ENCODE data around the gene PIK3C3.
"Not testable (repeated sequence)": the region's sequence is repeated elsewhere in the genome, so short reads cannot be mapped to it uniquely, and the experiment has no call there.

Gene PIK3C3

DNA sequence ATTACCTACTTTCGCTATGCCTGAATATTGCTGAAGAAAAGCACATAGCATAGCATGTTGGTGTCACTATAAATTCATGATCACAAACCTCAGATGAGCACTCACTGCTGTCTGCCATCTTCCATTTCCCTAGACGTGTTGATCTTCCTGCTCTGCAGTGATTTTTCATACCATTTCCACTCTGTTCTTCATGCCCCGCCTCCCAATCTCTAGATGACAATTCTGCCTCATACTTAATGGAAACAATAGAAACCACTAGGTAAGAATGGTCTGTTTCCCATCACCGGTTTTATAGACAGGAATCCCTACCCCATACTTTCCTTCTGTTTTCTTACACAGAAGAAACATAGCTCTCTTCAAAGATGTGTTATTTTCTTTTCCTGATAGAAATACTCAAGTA lies 63.8 kb downstream of the PIK3C3 start:
- no peak overlapping the region for H3K4me3 ChIP-seq (ENCODE audit: low read depth, low read length)

DNA sequence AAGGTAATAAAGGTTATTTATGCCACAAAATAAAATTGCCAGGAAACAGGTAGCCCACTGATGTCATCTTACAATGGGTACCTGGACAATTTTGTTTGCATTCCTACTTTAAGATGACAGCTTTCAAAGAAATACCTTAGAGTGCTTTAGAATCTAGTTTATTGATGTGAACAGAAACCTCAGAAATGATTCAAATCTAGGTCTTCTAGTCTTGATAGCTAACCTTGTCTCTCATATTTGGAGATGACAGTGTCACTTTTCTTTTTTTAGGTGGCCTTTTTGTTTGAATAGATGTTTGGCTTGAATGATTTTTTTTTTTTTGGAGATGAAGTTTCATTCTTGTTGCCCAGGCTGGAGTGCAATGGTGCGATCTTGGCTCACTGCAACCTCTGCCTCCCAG lies 69.1 kb downstream of the PIK3C3 start:
- H3K4me3 ChIP-seq (ENCODE audit: low read depth, low read length), result no peak overlapping the region

GRCh38 chr18:42025491-42025890 lies 70.5 kb downstream of the PIK3C3 start:
- H3K4me3 ChIP-seq (ENCODE audit: low read depth, low read length), result no peak overlapping the region

DNA sequence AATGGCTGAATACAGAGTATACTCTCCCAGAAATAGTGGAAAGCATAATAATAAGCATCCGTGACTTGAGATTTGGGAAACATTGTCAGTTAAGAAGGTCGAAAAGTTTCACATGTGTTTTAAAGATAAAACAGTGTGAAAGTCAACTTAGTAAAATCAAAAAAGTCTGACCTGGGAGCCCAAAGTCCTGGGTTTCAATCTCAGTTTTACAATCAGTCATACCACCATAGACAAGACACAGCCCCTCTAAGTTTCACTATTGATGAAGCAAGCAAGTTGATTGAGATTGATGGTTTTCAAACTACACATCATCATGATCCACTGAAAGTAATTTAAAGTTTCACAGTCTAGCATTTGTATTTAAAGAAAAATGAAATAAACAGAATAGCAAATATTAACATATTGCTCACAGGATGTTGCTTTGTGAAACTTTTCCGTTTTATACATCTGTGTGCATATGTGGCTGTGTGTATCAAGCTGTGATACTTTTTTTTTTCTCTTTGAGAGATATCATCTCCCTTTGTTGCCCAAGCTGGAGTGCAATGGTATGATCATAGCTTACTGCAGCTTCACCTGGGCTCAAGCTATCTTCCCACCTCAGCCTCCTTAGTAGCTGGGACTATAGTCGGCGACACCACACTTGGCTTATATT lies 71.1 kb downstream of the PIK3C3 start:
- H3K4me3 ChIP-seq (ENCODE audit: low read depth, low read length), result no peak overlapping the region

- no peak overlapping the region for H3K4me3 ChIP-seq (ENCODE audit: low read depth, low read length)
Observed at GRCh38 chr18:42028247-42028832, 73.3 kb downstream of the PIK3C3 start.

DNA sequence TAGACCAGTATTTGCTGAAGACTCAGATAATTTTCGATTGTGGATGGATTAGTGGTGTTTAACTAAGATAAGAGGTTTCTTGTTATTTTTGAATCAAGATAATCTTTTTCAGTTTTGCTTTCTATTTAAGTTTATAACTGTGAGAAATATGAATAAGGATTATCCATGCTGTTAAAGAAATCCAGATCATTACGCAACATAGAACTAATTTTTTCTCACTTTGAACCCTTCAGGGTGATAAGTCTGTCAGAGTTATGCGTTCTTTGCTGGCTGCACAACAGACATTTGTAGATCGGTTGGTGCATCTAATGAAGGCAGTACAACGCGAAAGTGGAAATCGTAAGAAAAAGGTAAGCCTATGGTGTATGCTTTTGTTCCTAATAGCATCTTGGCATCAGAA lies 74.1 kb downstream of the PIK3C3 start:
- H3K4me3 ChIP-seq (ENCODE audit: low read depth, low read length), result no peak overlapping the region

GRCh38 chr18:42030586-42031182 lies 75.7 kb downstream of the PIK3C3 start:
- H3K4me3 ChIP-seq (ENCODE audit: low read depth, low read length), result no peak overlapping the region

- H3K4me3 ChIP-seq (ENCODE audit: low read depth, low read length), result no peak overlapping the region
Observed at GRCh38 chr18:42032447-42032846, 77.4 kb downstream of the PIK3C3 start.

GRCh38 chr18:42033137-42033810 lies 78.2 kb downstream of the PIK3C3 start:
- H3K4me3 ChIP-seq (ENCODE audit: low read depth, low read length), result no peak overlapping the region

- H3K4me3 ChIP-seq (ENCODE audit: low read depth, low read length), result no peak overlapping the region
Observed at GRCh38 chr18:42038936-42039335, 83.9 kb downstream of the PIK3C3 start.

DNA sequence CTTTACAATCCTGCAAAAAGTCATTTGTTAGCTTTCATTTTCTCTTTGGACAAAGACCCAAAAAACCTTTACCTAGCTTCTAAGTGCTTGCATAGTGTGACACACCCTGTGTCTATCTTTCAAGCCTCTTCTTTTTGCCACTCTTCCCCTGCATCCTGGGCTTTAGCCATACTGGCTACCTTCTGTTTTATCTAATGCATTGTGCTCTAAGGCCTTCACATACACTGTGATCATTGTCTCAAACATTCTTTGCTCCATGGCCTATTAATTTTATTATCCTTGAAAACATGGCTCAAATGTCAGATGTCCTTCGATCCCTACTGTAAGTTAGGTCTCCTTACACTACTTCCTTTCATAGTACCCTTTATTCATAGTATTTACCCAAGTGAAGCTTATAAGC lies 84.4 kb downstream of the PIK3C3 start:
- no peak overlapping the region for H3K4me3 ChIP-seq (ENCODE audit: low read depth, low read length)

DNA sequence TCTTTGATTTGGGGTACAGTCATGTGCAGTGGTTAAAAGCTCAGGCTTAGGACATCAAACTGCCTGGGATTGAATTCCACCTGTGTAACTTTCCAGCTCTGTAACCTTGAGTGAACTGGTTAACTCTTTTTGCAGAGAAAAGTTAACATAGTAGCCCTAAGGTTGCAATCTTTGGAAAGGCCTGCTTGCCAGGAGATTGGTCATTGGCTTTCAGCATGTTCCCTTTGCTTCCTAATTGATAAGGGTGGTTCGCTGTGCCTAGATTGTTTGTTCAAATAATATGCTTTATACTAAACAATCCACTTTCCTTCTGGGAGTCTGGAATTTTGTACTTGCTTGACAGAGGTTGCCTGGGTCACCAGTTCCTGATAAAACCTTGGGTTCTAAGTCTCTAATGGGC lies 86.8 kb downstream of the PIK3C3 start:
- H3K4me3 ChIP-seq (ENCODE audit: low read depth, low read length), result no peak overlapping the region

GRCh38 chr18:42045346-42045745 lies 90.3 kb downstream of the PIK3C3 start:
- no peak overlapping the region for H3K4me3 ChIP-seq (ENCODE audit: low read depth, low read length)

DNA sequence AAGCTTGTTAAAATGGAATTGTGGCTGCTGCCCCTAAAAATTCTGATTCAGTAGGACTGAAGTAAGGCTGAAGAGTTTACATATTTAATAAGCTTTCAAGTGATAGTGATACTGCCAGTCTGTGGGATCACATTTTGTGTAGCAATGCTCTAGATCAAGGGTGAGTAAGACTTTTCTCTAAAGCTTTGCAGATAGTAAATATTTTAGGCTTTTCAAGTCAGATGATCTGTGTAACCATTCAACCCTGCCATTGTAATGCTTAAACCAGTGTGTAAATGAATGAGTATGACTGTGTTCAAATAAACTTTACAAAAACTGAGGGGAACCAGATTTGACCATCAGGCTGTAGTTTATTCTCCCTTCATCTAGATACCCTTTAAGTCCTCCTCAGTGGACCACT lies 92.7 kb downstream of the PIK3C3 start:
- H3K4me3 ChIP-seq (ENCODE audit: low read depth, low read length), result no peak overlapping the region

GRCh38 chr18:42048158-42048557 lies 93.1 kb downstream of the PIK3C3 start:
- H3K4me3 ChIP-seq (ENCODE audit: low read depth, low read length), result no peak overlapping the region

DNA sequence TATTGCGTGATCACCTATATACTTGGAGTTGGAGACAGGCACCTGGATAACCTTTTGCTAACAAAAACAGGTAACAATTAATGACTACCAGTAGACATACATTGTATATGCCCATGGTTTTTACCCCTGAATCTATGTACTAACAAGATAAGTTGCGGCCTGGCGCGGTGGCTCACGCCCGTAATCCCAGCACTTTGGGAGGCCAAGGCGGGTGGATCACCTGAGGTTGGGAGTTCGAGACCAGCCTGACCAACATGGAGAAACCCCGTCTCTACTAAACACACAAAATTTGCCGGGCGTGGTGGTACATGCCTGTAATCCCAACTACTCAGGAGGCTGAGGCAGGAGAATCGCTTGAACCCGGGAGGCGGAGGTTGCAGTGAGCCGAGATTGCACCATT lies 94.5 kb downstream of the PIK3C3 start:
- not testable (repeated sequence) for H3K4me3 ChIP-seq (ENCODE audit: low read depth, low read length)

- H3K4me3 ChIP-seq (ENCODE audit: low read depth, low read length), result no peak overlapping the region
Observed at GRCh38 chr18:42051411-42051810, 96.4 kb downstream of the PIK3C3 start.

GRCh38 chr18:42052122-42052708 lies 97.2 kb downstream of the PIK3C3 start:
- H3K4me3 ChIP-seq (ENCODE audit: low read depth, low read length), result no peak overlapping the region

GRCh38 chr18:42053188-42053781 lies 98.3 kb downstream of the PIK3C3 start:
- no peak overlapping the region for H3K4me3 ChIP-seq (ENCODE audit: low read depth, low read length)

DNA sequence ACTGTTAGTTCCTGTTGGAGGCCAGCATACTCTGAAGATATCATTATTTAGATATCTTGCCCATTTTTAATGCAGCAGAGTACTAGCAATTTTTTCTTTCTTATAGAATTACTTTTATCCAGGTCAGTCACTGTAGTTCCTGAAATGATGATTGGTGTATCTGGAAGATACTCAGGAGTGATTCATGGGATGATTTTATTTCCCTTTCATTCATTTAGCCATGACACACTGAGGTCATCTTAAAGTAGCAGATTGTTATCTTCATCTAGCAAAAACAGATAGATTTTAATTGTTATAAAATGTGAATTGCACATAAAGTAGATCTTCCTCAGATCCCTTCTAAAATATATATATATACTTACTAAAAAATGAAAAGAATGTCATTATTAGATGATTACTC lies 109.1 kb downstream of the PIK3C3 start:
- H3K4me3 ChIP-seq (ENCODE audit: low read depth, low read length), result no peak overlapping the region

GRCh38 chr18:42067518-42067917 lies 112.5 kb downstream of the PIK3C3 start:
- H3K4me3 ChIP-seq (ENCODE audit: low read depth, low read length), result no peak overlapping the region

Data from iPS-11a (cell line).